ENCODE results near the gene EPHA6.

DNA sequence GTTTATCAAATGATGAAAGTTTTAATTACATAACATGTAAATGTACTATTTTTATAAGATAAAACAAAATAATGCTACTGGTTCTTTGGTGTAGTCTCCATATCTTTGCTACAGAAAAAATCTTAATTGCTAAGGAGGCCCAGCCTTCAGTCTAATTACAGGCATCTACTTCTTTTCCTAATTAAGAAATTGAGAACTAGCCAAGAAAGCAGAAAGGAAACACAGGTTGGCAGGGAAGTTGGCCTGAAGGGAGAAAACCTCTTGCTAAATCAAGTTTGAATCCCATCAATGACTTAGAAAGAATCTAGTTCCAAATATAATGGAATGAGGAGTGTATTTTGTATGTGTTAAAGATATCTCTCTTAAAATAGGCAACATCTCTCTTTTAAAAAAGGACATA is 737.8 kb downstream of the EPHA6 start:
- TF ChIP-seq HOXA7 (CRISPR knock-in tag; IDR thresholded peaks at IDR 0.05) = no peak
- TF ChIP-seq REST (IDR thresholded peaks at IDR 0.05) = no peak
- no peak for TF ChIP-seq CTCF (IDR thresholded peaks at IDR 0.05)
- TF ChIP-seq POLR2A (IDR thresholded peaks at IDR 0.05; ENCODE audit: low read length) = no peak
- TF ChIP-seq, protein P1, sequence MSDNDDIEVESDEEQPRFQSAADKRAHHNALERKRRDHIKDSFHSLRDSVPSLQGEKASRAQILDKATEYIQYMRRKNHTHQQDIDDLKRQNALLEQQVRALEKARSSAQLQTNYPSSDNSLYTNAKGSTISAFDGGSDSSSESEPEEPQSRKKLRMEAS (IDR thresholded peaks at IDR 0.05) = no peak

Data from A549 (cell line).